ENCODE data around the gene TMPRSS6. TPM values are rescaled to one million over a fixed set of nuclear protein-coding genes. Genes with fewer than 3 reads are reported as not detected.

TMPRSS6 gene
- polyA plus RNA-seq, 3 donors = not detected

GRCh38 chr22:37054056-37054395, 55.5 kb downstream of the TMPRSS6 start:
- Histone ChIP-seq H3K4me2 (replicated peaks; ENCODE audit: extremely low read depth, low read length, poor library complexity, severe bottlenecking) (no peak overlapping the region), H3K4me1 (ENCODE audit: control insufficient read depth in 1 of 2, insufficient read depth in 2 of 2, low read length in 2 of 2) (peaks cover 28 to 41% of the 10 kb centered on the region in 2 donors), H3K9ac (ENCODE audit: insufficient read depth, low read length, poor library complexity, severe bottlenecking) (no peak overlapping the region), H3K36me3 (replicated peaks in 1 of 2; ENCODE audit: control insufficient read depth in 1 of 2, insufficient read depth in 2 of 2, low read length in 2 of 2) (peaks cover 18 to 49% of the 10 kb centered on the region in 2 donors), H4K20me1 (ENCODE audit: insufficient read depth, low read length) (peaks cover 4% of the 10 kb centered on the region), H3K4me3 (replicated peaks in 1 of 3; ENCODE audit: low read depth in 2 of 3, low read length in 3 of 3) (no peak overlapping the region), H3K27me3 (ENCODE audit: control insufficient read depth in 2 of 2, insufficient read depth in 2 of 2, low read length in 2 of 2) (no peaks in the 10 kb centered on the region), H2AFZ (ENCODE audit: insufficient read depth, low read depth, low read length, poor library complexity, severe bottlenecking) (no peak overlapping the region), H3K79me2 (ENCODE audit: insufficient read depth, low read length) (no peaks in the 10 kb centered on the region), H3K27ac (ENCODE audit: low read depth in 1 of 2, low read length in 2 of 2) (no peak overlapping the region), H3K9me3 (replicated peaks in 1 of 2; ENCODE audit: control insufficient read depth in 1 of 2, insufficient read depth in 1 of 2, low read length in 2 of 2) (no peaks in the 10 kb centered on the region)
- Mint-ChIP-seq H3K4me3 (no peak overlapping the region), H3K9me3 (no peaks in the 10 kb centered on the region), H3K27me3 (ENCODE audit: low read depth in 3 of 3) (peaks cover 1 to 13% (median 2%) of the 10 kb centered on the region in 3 donors), H3K27ac (no peak overlapping the region), H3K4me1 (peaks cover 35% of the 10 kb centered on the region), H3K36me3 (peaks cover 38 to 40% of the 10 kb centered on the region in 2 donors)
- TF ChIP-seq CTCF (IDR thresholded peaks at IDR 0.05) = no peak
- no peak for DNase-seq
- intact Hi-C loops (cut with micrococcal nuclease) = no loop called here
- 95% methylated on average over 7 of the region's 8 CpGs for WGBS (ENCODE audit: insufficient coverage)

GRCh38 chr22:37053310-37054055, 56.0 kb downstream of the TMPRSS6 start:
- TF ChIP-seq CTCF (IDR thresholded peaks at IDR 0.05) = no peak
- DNase-seq = no peak
- Histone ChIP-seq H2AFZ (ENCODE audit: insufficient read depth, low read depth, low read length, poor library complexity, severe bottlenecking) (no peak overlapping the region), H3K9me3 (replicated peaks in 1 of 2; ENCODE audit: control insufficient read depth in 1 of 2, insufficient read depth in 1 of 2, low read length in 2 of 2) (no peaks in the 10 kb centered on the region), H3K36me3 (replicated peaks in 1 of 2; ENCODE audit: control insufficient read depth in 1 of 2, insufficient read depth in 2 of 2, low read length in 2 of 2) (peaks cover 18 to 46% of the 10 kb centered on the region in 2 donors), H3K79me2 (ENCODE audit: insufficient read depth, low read length) (no peaks in the 10 kb centered on the region), H3K4me2 (replicated peaks; ENCODE audit: extremely low read depth, low read length, poor library complexity, severe bottlenecking) (no peak overlapping the region), H3K4me3 (replicated peaks in 1 of 3; ENCODE audit: low read depth in 2 of 3, low read length in 3 of 3) (no peak overlapping the region), H3K4me1 (ENCODE audit: control insufficient read depth in 1 of 2, insufficient read depth in 2 of 2, low read length in 2 of 2) (peaks cover 28 to 41% of the 10 kb centered on the region in 2 donors), H3K9ac (ENCODE audit: insufficient read depth, low read length, poor library complexity, severe bottlenecking) (no peak overlapping the region), H3K27ac (ENCODE audit: low read depth in 1 of 2, low read length in 2 of 2) (no peak overlapping the region), H4K20me1 (ENCODE audit: insufficient read depth, low read length) (peaks cover 4% of the 10 kb centered on the region), H3K27me3 (ENCODE audit: control insufficient read depth in 2 of 2, insufficient read depth in 2 of 2, low read length in 2 of 2) (no peaks in the 10 kb centered on the region)
- intact Hi-C loops (cut with micrococcal nuclease) = no loop called here
- H3K27me3 Mint-ChIP-seq (ENCODE audit: low read depth in 3 of 3) = peaks cover 1 to 13% (median 2%) of the 10 kb centered on the region in 3 donors
- H3K27ac Mint-ChIP-seq = no peak overlapping the region
- no peak overlapping the region for H3K4me3 Mint-ChIP-seq
- H3K4me1 Mint-ChIP-seq = peaks cover 35% of the 10 kb centered on the region
- H3K36me3 Mint-ChIP-seq = peaks cover 38 to 40% of the 10 kb centered on the region in 2 donors
- 87% methylated on average over 12 of the region's 16 CpGs for WGBS (ENCODE audit: insufficient coverage)
- H3K9me3 Mint-ChIP-seq = no peaks in the 10 kb centered on the region

Data from CD14-positive monocyte (primary cell).